Neural cell (in vitro differentiated cells): ENCODE measurements around the gene NOTCH2. TPM values are rescaled to one million over a fixed set of nuclear protein-coding genes. Genes with fewer than 3 reads are reported as not detected.
"Not testable (repeated sequence)": the region's sequence is repeated elsewhere in the genome, so short reads cannot be mapped to it uniquely, and the experiment has no call there.

ENCODE experiments used
- H2AFZ ChIP-seq: fragments of 200-600, 300-800 bp; sonication (generic), shearing (Covaris generic); 2 replicates; pipeline ENCODE4 v1.6.0; 2014; ENCODE audit warnings: low read depth, mild to moderate bottlenecking, antibody characterized with exemption, low read length, moderate library complexity
- H3F3A ChIP-seq: fragments of 200-600 bp; shearing (Covaris generic); 2 replicates; pipeline ENCODE4 v1.6.1; 2016; ENCODE audit warnings: mild to moderate bottlenecking, moderate library complexity, mixed read lengths, antibody characterized with exemption, low read length; ENCODE audit not compliant: insufficient read depth, poor library complexity, severe bottlenecking
- H3K27ac ChIP-seq: fragments of 200-600, 300-800 bp; sonication (generic), shearing (Covaris generic); 2 replicates; pipeline ENCODE4 v1.5.1; 2014; ENCODE audit warnings: mild to moderate bottlenecking, low read length, moderate library complexity
- H3K27me3 ChIP-seq: fragments of 300-800, 200-600 bp; sonication (generic), shearing (Covaris generic); 2 replicates; pipeline ENCODE4 v1.6.0; 2014; ENCODE audit warnings: mild to moderate bottlenecking, low read depth, low read length, moderate library complexity; ENCODE audit not compliant: insufficient read depth
- H3K36me3 ChIP-seq: fragments of 300-800, 200-600 bp; sonication (generic), shearing (Covaris generic); 2 replicates; pipeline ENCODE4 v1.5.1; 2014; ENCODE audit warnings: mild to moderate bottlenecking, antibody characterized with exemption, low read length, moderate library complexity; ENCODE audit not compliant: insufficient read depth
- H3K4me2 ChIP-seq: fragments of 300-800, 200-600 bp; sonication (generic), shearing (Covaris generic); 2 replicates; pipeline ENCODE4 v1.6.0; 2014; ENCODE audit warnings: mild to moderate bottlenecking, low read length
- H3K4me3 ChIP-seq: fragments of 300-800, 200-600 bp; sonication (generic), shearing (Covaris generic); 2 replicates; pipeline ENCODE4 v1.5.1; 2014; ENCODE audit warnings: mild to moderate bottlenecking, low read length, moderate library complexity
- H3K79me2 ChIP-seq: fragments of 200-600 bp; shearing (Covaris generic); replicated peaks from 2 replicates; pipeline ENCODE4 v1.6.0; 2014; ENCODE audit warnings: mild to moderate bottlenecking, low read length, moderate library complexity; ENCODE audit not compliant: insufficient read depth
- H3K9ac ChIP-seq: fragments of 300-800, 200-600 bp; sonication (generic), shearing (Covaris generic); 2 replicates; pipeline ENCODE4 v1.6.1; 2016; ENCODE audit warnings: mild to moderate bottlenecking, low read length, mixed read lengths
- H3K9me2 ChIP-seq: fragments of 200-600 bp; shearing (Covaris generic); 2 replicates; pipeline ENCODE4 v1.6.1; 2016; ENCODE audit warnings: mild to moderate bottlenecking, low read length, mixed read lengths; ENCODE audit not compliant: insufficient read depth
- H3K9me3 ChIP-seq: fragments of 200-600, 300-800 bp; sonication (generic), shearing (Covaris generic); 2 replicates; pipeline ENCODE4 v1.6.1; 2016; ENCODE audit warnings: mild to moderate bottlenecking, mixed run types, low read length, moderate library complexity, mixed read lengths
- H4K20me1 ChIP-seq: fragments of 200-600 bp; shearing (Covaris generic); 2 replicates; pipeline ENCODE4 v1.6.1; 2016; ENCODE audit warnings: mild to moderate bottlenecking, mixed run types; ENCODE audit not compliant: insufficient read depth
- polyA plus RNA-seq: library from polyadenylated mRNA; depleted of rRNA; stranded (reverse); fragments of >200 nt; gene quantifications from 2 replicates; pipeline ENCODE4 v1.2.3, GENCODE V29; 2014

Gene NOTCH2
- polyA plus RNA-seq, 1 donor from 2014 or later, result 0.73 TPM

DNA sequence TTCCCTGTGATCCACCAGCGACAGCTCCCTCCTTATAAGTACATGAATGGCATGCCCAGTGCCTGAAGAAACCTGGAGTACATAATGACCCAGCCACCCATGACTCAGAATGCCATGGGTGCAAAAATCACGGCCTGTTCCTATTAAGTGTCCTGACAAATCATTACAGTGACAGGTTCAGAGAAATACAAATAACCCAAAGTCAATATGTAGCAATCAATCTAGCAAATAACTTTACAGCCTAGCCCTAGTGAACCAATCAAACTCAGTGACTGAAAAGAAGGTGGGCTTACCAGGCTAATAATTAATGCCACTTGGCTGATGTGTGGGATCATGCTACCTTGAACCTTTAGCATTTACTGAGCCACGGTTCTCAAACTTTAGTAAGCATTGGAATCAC lies 37.2 kb downstream of the NOTCH2 start:
- H3K9ac ChIP-seq, H3K9me3 ChIP-seq, H3K27me3 ChIP-seq, H3F3A ChIP-seq, H3K4me3 ChIP-seq, H3K27ac ChIP-seq, H3K4me2 ChIP-seq, H2AFZ ChIP-seq, H3K9me2 ChIP-seq, H3K36me3 ChIP-seq, H3K79me2 ChIP-seq, H4K20me1 ChIP-seq: not testable (repeated sequence)

DNA sequence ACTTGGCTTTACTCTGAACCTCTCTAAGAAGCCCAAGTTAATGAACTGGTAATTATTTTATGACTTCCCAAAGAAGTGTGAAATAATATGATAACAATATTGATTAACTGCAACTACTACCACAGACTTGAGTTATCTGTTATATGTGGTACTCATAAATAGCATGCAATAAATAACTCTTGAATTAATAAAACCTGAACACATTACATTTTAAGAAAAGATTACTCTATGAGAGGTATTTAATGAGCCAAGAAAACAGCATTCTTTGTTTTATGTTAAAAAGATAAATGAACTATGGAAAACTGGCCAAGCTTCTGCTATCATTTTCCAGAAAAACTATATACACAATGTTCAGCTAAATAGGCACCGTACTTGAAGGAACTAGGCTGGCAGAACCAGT lies 45.7 kb downstream of the NOTCH2 start:
- not testable (repeated sequence) for H2AFZ ChIP-seq, H3K9ac ChIP-seq, H3K27me3 ChIP-seq, H3K9me3 ChIP-seq, H3K36me3 ChIP-seq, H4K20me1 ChIP-seq, H3K79me2 ChIP-seq, H3K4me2 ChIP-seq, H3K9me2 ChIP-seq, H3K27ac ChIP-seq, H3F3A ChIP-seq, H3K4me3 ChIP-seq

DNA sequence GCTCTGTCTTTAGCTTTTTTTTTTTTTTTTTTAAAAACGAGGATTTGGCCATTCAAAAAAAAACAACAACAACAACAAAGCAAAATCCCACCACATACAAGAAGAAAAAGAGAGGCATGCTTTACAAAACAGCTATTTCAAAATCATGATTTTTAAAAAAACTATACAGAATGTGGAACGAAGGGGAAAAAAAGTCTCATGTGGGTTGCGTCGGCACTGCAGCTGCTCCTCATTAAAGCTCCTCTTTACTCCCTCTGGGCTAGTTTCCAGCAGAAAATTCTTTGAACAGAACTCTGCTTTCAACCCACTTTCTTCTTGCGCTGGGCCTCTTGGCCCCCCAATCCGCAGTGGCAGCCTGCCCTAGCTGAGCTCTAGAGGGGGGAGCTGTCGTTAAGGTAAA lies 54.5 kb downstream of the NOTCH2 start:
- H3F3A ChIP-seq, H2AFZ ChIP-seq, H3K36me3 ChIP-seq, H3K4me3 ChIP-seq, H3K9me2 ChIP-seq, H4K20me1 ChIP-seq, H3K9ac ChIP-seq, H3K27me3 ChIP-seq, H3K79me2 ChIP-seq, H3K4me2 ChIP-seq, H3K9me3 ChIP-seq, H3K27ac ChIP-seq: not testable (repeated sequence)

DNA sequence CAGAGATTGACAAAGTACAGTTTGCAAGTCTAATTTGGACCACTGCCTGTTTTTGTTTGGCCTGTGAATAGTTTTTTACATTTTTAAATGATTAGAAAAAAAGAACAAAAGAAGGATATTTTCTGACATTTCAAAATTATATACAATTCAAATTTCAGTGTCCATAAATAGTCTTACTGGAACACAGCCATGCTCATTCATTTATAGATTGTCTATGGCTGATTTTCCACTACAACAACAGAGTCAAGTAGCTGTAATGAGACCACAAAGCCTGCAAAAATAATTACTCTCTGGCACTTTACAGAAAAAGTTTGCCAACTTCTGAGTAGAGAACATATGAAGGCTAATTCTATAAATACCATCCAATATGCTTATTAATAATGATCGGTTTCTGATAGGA lies 61.1 kb downstream of the NOTCH2 start:
- not testable (repeated sequence) for H3K36me3 ChIP-seq, H3K27ac ChIP-seq, H3K4me2 ChIP-seq, H3K79me2 ChIP-seq, H3F3A ChIP-seq, H3K9me3 ChIP-seq, H3K9ac ChIP-seq, H4K20me1 ChIP-seq, H2AFZ ChIP-seq, H3K4me3 ChIP-seq, H3K9me2 ChIP-seq, H3K27me3 ChIP-seq

DNA sequence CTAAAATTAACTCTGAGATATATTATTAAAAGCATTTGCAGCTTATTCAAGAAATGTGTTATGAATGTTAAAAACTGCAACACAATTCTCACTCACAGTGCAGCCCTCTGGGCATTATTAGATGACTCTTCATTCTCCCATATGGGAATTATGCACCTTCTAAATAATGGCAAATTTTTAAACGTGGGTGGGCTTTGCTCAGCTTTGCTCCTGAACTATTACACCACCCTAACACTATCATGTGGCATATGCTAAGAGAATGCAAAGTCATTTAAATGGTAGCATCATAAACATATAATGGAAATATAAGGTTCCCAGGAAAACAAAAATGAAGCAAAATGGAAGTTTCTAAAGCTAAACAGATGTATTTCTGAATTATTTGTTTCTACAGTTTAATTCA lies 61.6 kb downstream of the NOTCH2 start:
- not testable (repeated sequence) for H3F3A ChIP-seq, H3K4me2 ChIP-seq, H3K9ac ChIP-seq, H3K4me3 ChIP-seq, H3K9me2 ChIP-seq, H3K79me2 ChIP-seq, H3K27me3 ChIP-seq, H2AFZ ChIP-seq, H3K36me3 ChIP-seq, H4K20me1 ChIP-seq, H3K27ac ChIP-seq, H3K9me3 ChIP-seq

DNA sequence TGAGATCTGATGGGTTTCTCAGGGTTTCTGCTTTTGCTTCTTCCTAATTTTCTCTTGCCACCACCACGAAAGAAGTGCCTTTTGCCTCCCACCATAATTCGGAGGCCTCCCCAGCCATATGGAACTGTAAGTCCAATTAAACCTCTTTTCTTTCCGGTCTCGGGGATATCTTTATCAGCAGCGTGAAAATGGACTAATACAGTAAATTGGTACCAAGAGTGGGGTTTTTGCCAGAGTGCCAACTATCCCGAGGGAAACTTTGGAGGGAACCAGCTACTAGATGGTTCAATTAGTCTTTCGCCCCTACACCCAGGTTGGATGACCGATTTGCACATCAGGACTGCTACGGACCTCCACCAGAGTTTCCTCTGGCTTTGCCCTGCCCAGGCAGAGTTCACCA lies 68.4 kb downstream of the NOTCH2 start:
- H3K9me3 ChIP-seq, H3K27me3 ChIP-seq, H3K27ac ChIP-seq, H3K9ac ChIP-seq, H3K4me2 ChIP-seq, H3K4me3 ChIP-seq, H3K79me2 ChIP-seq, H2AFZ ChIP-seq, H4K20me1 ChIP-seq, H3K36me3 ChIP-seq, H3F3A ChIP-seq, H3K9me2 ChIP-seq: not testable (repeated sequence)

DNA sequence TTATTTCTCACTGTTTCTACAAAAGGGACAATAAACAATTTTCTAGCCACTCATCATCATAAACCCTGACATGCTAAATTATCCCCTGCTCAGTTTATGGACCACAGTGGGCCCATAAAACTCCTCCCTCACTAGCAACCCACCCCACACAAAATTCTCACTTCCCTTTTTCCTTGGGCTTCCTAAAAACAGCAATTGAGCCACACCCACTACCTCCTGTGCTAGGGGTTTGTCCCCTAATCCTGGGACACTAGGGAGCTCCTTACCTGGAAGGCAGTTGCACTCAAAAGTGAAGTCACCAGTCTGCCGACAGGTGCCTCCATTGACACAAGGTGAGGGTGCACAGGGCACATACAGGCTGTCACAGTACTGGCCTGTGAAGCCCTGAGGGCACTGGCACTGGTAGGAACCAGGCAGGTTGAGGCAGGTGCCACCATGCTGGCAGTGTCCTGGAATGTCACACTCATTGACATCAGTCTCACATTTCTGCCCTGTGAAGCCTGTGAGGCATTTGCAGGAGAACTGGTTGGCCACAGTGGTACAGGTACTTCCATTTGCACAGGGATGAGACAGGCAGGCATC lies 72.6 kb downstream of the NOTCH2 start:
- H3K4me2 ChIP-seq, H3K27ac ChIP-seq, H3K36me3 ChIP-seq, H3K79me2 ChIP-seq, H3F3A ChIP-seq, H3K27me3 ChIP-seq, H3K9ac ChIP-seq, H3K9me3 ChIP-seq, H3K9me2 ChIP-seq, H2AFZ ChIP-seq, H3K4me3 ChIP-seq, H4K20me1 ChIP-seq: not testable (repeated sequence)

DNA sequence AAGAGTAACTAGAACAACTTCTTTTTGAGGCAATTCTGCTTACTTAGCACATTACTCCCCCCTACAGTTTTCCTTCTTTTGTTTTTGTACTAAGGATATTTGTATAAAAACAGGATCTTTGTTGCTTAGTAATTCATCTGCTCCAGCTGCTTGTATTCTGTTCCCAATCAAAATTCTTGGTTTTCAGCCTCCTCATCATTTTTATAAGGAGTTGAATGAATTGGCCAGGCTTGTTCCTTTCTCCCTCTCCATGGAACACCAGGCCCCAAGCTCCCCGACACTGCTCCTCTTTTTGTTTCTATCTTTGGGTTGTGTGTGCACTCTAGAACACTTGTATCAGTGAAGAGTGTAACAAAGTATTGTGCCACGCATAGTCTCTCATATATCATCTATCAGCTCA lies 73.5 kb downstream of the NOTCH2 start:
- H3K4me3 ChIP-seq, H3K9ac ChIP-seq, H3F3A ChIP-seq, H3K27me3 ChIP-seq, H3K36me3 ChIP-seq, H3K4me2 ChIP-seq, H3K9me3 ChIP-seq, H4K20me1 ChIP-seq, H3K79me2 ChIP-seq, H2AFZ ChIP-seq, H3K27ac ChIP-seq, H3K9me2 ChIP-seq: not testable (repeated sequence)
